H1 (cell line): ENCODE results near the gene DENND1A. TPM values are rescaled to one million over a fixed set of nuclear protein-coding genes. Genes with fewer than 3 reads are reported as not detected.

Source experiments
- CTCF ChIA-PET: fragments of 300-600 bp; sonication (Branson Sonifier 250); formaldehyde crosslinking; loops from one replicate; lab custom pipeline; 2021; ENCODE audit not compliant: partially characterized antibody; lab: Charles Lee
- POLR2A ChIA-PET: fragments of 300-600 bp; sonication (Branson Sonifier 250); formaldehyde crosslinking; loops from one replicate; lab custom pipeline; 2021; ENCODE audit warnings: inconsistent platforms; ENCODE audit not compliant: partially characterized antibody; lab: Charles Lee
- DNase-seq, 2 experiments: peaks; one replicate each; pipeline versions ENCODE4 v3.0.0 to v3.0.0-alpha.2; 2010 to 2022; ENCODE audit warnings: low spot score in 2 of 2, low read depth in 1 of 2, mixed read lengths in 1 of 2
- FAIRE-seq: peaks from 2 replicates; lab custom pipeline; 2011; peaks lifted over from hg19 to GRCh38; lab: Jason Lieb, UNC
- H2AFZ ChIP-seq: 2 replicates; pipeline ENCODE4 v1.8.1; 2012; ENCODE audit warnings: low read length, inconsistent platforms
- H2AK5ac ChIP-seq: 2 replicates; pipeline ENCODE4 v1.6.1; 2013; ENCODE audit warnings: low read depth, low read length
- H2BK120ac ChIP-seq: replicated peaks from 2 replicates; pipeline ENCODE3; 2013; ENCODE audit warnings: low read depth, low read length, inconsistent platforms
- H2BK12ac ChIP-seq: 2 replicates; pipeline ENCODE4 v1.6.1; 2013; ENCODE audit warnings: low read depth, low read length
- H2BK15ac ChIP-seq: 2 replicates; pipeline ENCODE4 v1.6.1; 2013; ENCODE audit warnings: low read length
- H2BK20ac ChIP-seq: 2 replicates; pipeline ENCODE4 v1.6.1; 2013; ENCODE audit warnings: low read length
- H2BK5ac ChIP-seq: 2 replicates; pipeline ENCODE4 v1.6.1; 2013; ENCODE audit warnings: low read depth, low read length
- H3K14ac ChIP-seq: 2 replicates; pipeline ENCODE4 v1.6.1; 2013; ENCODE audit warnings: inconsistent platforms; ENCODE audit not compliant: insufficient read length
- H3K18ac ChIP-seq: 2 replicates; pipeline ENCODE4 v1.6.1; 2013; ENCODE audit warnings: low read length; ENCODE audit errors: extremely low read depth
- H3K23ac ChIP-seq: 2 replicates; pipeline ENCODE4 v1.6.1; 2013; ENCODE audit warnings: inconsistent platforms; ENCODE audit not compliant: insufficient read length
- H3K23me2 ChIP-seq: 2 replicates; pipeline ENCODE4 v1.6.1; 2013; ENCODE audit warnings: low read depth, low read length
- H3K27ac ChIP-seq: 2 replicates; pipeline ENCODE4 v1.6.1; 2011; ENCODE audit warnings: low read depth, low read length, inconsistent platforms
- H3K27me3 ChIP-seq, 4 experiments: replicated peaks in 1 of 4; 1 replicate in 1 of 4; 2 replicates in 3 of 4; pipeline versions ENCODE4 v1.6.1 to v1.8.1; 2011 to 2013; ENCODE audit warnings: low read length in 3 of 4, mild to moderate bottlenecking in 3 of 4, inconsistent platforms in 2 of 4, mixed read lengths in 2 of 4, moderate library complexity in 1 of 4; ENCODE audit not compliant: control insufficient read depth in 3 of 4, insufficient read depth in 3 of 4; ENCODE audit errors: extremely low read depth in 1 of 4
- H3K36me3 ChIP-seq, 4 experiments: 2 replicates each; pipeline versions ENCODE4 v1.6.1 to v1.8.1; 2011 to 2013; ENCODE audit warnings: mild to moderate bottlenecking in 4 of 4, low read length in 3 of 4, moderate library complexity in 2 of 4, control low read depth in 1 of 4, inconsistent platforms in 1 of 4; ENCODE audit not compliant: insufficient read depth in 4 of 4, control insufficient read depth in 2 of 4
- H3K4ac ChIP-seq: replicated peaks from 2 replicates; pipeline ENCODE3; 2013; ENCODE audit warnings: low read length, low read depth, mixed read lengths, inconsistent platforms; ENCODE audit not compliant: insufficient read length
- H3K4me1 ChIP-seq, 4 experiments: replicated peaks in 1 of 4; 1 replicate in 1 of 4; 2 replicates in 3 of 4; pipeline versions ENCODE4 v1.6.1 to v1.8.1; 2011 to 2013; ENCODE audit warnings: low read length in 3 of 4, inconsistent platforms in 2 of 4, mixed read lengths in 1 of 4; ENCODE audit not compliant: insufficient read depth in 4 of 4, control insufficient read depth in 3 of 4
- H3K4me2 ChIP-seq, 2 experiments: 2 replicates each; pipeline versions ENCODE4 v1.6.1 to v1.8.1; 2011 to 2013; ENCODE audit warnings: low read depth in 2 of 2, low read length in 2 of 2, control low read depth in 1 of 2, inconsistent platforms in 1 of 2, mild to moderate bottlenecking in 1 of 2; ENCODE audit not compliant: insufficient read depth in 1 of 2
- H3K4me3 ChIP-seq, 4 experiments: fragments of 200-600, 300-600 bp in 1 of 4; sonication (generic), shearing (Covaris generic), sonication (Bioruptor Twin) in 1 of 4; 2 replicates each; pipeline versions ENCODE4 v1.5.1 to v1.8.1; 2011 to 2016; ENCODE audit warnings: low read length in 4 of 4, low read depth in 3 of 4, control low read depth in 2 of 4, inconsistent platforms in 2 of 4, mild to moderate bottlenecking in 2 of 4, mixed read lengths in 1 of 4, moderate library complexity in 1 of 4; ENCODE audit not compliant: insufficient read depth in 2 of 4; ENCODE audit errors: extremely low read depth in 1 of 4
- H3K56ac ChIP-seq: replicated peaks from 2 replicates; pipeline ENCODE3; 2013; ENCODE audit warnings: low read depth, mild to moderate bottlenecking, mixed read lengths, low read length, inconsistent platforms; ENCODE audit not compliant: insufficient read length
- H3K79me1 ChIP-seq: 2 replicates; pipeline ENCODE4 v1.6.1; 2013; ENCODE audit warnings: low read depth, low read length, control low read depth
- H3K79me2 ChIP-seq, 2 experiments: 2 replicates each; pipeline versions ENCODE4 v1.6.1 to v1.8.1; 2012 to 2013; ENCODE audit warnings: low read length in 2 of 2, mild to moderate bottlenecking in 2 of 2, inconsistent platforms in 1 of 2; ENCODE audit not compliant: insufficient read depth in 2 of 2, control insufficient read depth in 1 of 2
- H3K9ac ChIP-seq, 4 experiments: replicated peaks in 1 of 4; 1 replicate in 1 of 4; 2 replicates in 3 of 4; pipeline versions ENCODE4 v1.6.1 to v1.8.1; 2011 to 2013; ENCODE audit warnings: low read depth in 3 of 4, low read length in 3 of 4, control low read depth in 2 of 4, mild to moderate bottlenecking in 2 of 4, moderate library complexity in 2 of 4, inconsistent platforms in 1 of 4; ENCODE audit errors: extremely low read depth in 1 of 4
- H3K9me3 ChIP-seq, 2 experiments: 2 replicates each; pipeline versions ENCODE4 v1.6.1 to v1.8.1; 2012 to 2013; ENCODE audit warnings: mild to moderate bottlenecking in 2 of 2, moderate library complexity in 2 of 2, control low read depth in 1 of 2, inconsistent platforms in 1 of 2, low read depth in 1 of 2, low read length in 1 of 2, mixed read lengths in 1 of 2; ENCODE audit not compliant: insufficient read depth in 2 of 2
- H4K20me1 ChIP-seq, 2 experiments: replicated peaks in 1 of 2; 2 replicates each; pipeline versions ENCODE3 to v1.8.1; 2011 to 2013; ENCODE audit warnings: inconsistent platforms in 2 of 2, low read length in 2 of 2, mild to moderate bottlenecking in 1 of 2; ENCODE audit not compliant: insufficient read depth in 2 of 2, control insufficient read depth in 1 of 2
- H4K5ac ChIP-seq: 2 replicates; pipeline ENCODE4 v1.6.1; 2013; ENCODE audit warnings: low read length, low read depth, mixed read lengths, inconsistent platforms; ENCODE audit not compliant: insufficient read length
- H4K8ac ChIP-seq: 2 replicates; pipeline ENCODE4 v1.8.0; 2013; ENCODE audit warnings: mild to moderate bottlenecking, moderate library complexity, low read length, inconsistent platforms; ENCODE audit not compliant: insufficient read depth; ENCODE audit errors: extremely low read depth
- H4K91ac ChIP-seq: replicated peaks from 2 replicates; pipeline ENCODE3; 2013; ENCODE audit warnings: low read length, mixed read lengths, inconsistent platforms; ENCODE audit not compliant: insufficient read length
- CREB1 ChIP-seq: IDR thresholded peaks from 2 replicates; pipeline ENCODE4 v1.6.1; 2012; ENCODE audit warnings: inconsistent platforms
- CTBP2 ChIP-seq: IDR thresholded peaks from 2 replicates; pipeline ENCODE4 v1.7.0; 2011; ENCODE audit warnings: borderline replicate concordance, mild to moderate bottlenecking, moderate library complexity, mixed read lengths, low read length; ENCODE audit not compliant: insufficient read depth, insufficient read length
- HDAC6 ChIP-seq: IDR thresholded peaks from one replicate; pipeline ENCODE4 v1.7.1; 2012; ENCODE audit warnings: low read depth, mild to moderate bottlenecking, inconsistent platforms, low read length, moderate library complexity
- JUN ChIP-seq: IDR thresholded peaks from 2 replicates; pipeline ENCODE4 v1.6.1; 2011; ENCODE audit warnings: low read depth, mild to moderate bottlenecking, improper control_type of control experiment, low read length
- POLR2A ChIP-seq, 2 experiments: IDR thresholded peaks; 1 replicate in 1 of 2; 2 replicates in 1 of 2; pipeline ENCODE4 v1.6.1; 2011; ENCODE audit warnings: low read depth in 2 of 2, low read length in 2 of 2, mild to moderate bottlenecking in 2 of 2; ENCODE audit errors: control extremely low read depth in 1 of 2
- SUZ12 ChIP-seq: fragments of 200-600 bp; sonication (generic); IDR thresholded peaks from 2 replicates; pipeline ENCODE4 v1.6.1; 2012; ENCODE audit warnings: mild to moderate bottlenecking, inconsistent platforms, low read length, moderate library complexity, mixed read lengths
- WGBS, 2 experiments: shearing (Covaris generic) in 1 of 2; methylation state at CpG; one replicate each; pipeline versions ENCODE4 v1.1.6 to v1.1.7; 2013 to 2015; ENCODE audit warnings: low lambda C conversion rate in 2 of 2, mixed read lengths in 2 of 2, inconsistent platforms in 1 of 2, low coverage in 1 of 2, missing lambda C conversion rate in 1 of 2; ENCODE audit not compliant: insufficient replicate concordance in 2 of 2, insufficient coverage in 1 of 2, insufficient read length in 1 of 2; ENCODE audit errors: extremely low coverage in 1 of 2, missing lambda C conversion rate in 1 of 2; 5-methylcytosine and 5-hydroxymethylcytosine counted together
- polyA plus RNA-seq, 7 experiments: library from polyadenylated mRNA; depleted of rRNA in 3 of 7; stranded (reverse) in 5 of 7; unstranded in 2 of 7; fragments of >200 nt in 5 of 7; fragments of 200-250 nt in 2 of 7; gene quantifications; 1 replicate in 5 of 7; 2 replicates in 1 of 7; 4 replicates in 1 of 7; pipeline versions ENCODE4 v1.2.1 to v1.2.3, GENCODE V29; 2011 to 2013; ENCODE audit warnings: missing spikeins in 2 of 7, mixed read lengths in 2 of 7
- total RNA-seq: library from RNA; stranded (reverse); fragmentation: NEBNext Ultra II Directional; extraction: Animal tissue kit (Norgen Biotek cat#: 25700); gene quantifications from 2 replicates; pipeline ENCODE4 v1.2.1, GENCODE V29; 2021

DENND1A gene
- total and polyA plus RNA-seq, 2 of the 8 experiments (the other 6 are each of a cell fraction or from before 2014, with no cell fraction given), result 24.1 to 26.4 TPM

DNA sequence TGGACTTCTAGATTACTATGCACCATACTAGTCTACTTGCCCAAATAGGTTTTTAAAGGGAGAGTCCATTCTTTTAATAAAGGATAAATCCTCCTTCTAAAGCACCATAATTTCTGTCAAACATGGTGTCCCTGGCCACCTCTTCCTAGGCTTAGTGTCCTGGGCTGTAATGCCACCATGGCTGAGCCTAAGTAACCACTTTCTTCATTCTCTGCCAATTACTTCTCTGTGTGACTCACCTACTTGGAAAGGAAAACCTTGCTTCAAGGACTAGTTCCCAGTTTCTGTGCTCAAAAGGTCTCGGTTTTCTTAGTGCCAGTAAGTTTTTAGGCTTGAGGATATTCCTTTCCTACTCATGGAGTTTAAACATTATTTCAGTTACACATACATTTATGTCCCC, 273.4 kb downstream of the DENND1A start:
- Histone ChIP-seq H3K23me2 (no peaks in the 10 kb centered on the region), H3K56ac (no peak overlapping the region), H3K79me2 (no peaks in the 10 kb centered on the region), H3K79me1 (no peaks in the 10 kb centered on the region), H3K23ac (no peak overlapping the region), H2AFZ (no peak overlapping the region), H3K18ac (no peak overlapping the region), H4K8ac (no peak overlapping the region), H3K36me3 (no peaks in the 10 kb centered on the region), H2BK120ac (no peak overlapping the region), H4K91ac (no peak overlapping the region), H4K20me1 (no peaks in the 10 kb centered on the region), H3K9ac (no peak overlapping the region), H4K5ac (no peak overlapping the region), H2BK20ac (no peak overlapping the region), H2BK15ac (no peak overlapping the region), H3K27ac (no peak overlapping the region), H3K9me3 (no peaks in the 10 kb centered on the region), H3K4me3 (no peak overlapping the region), H2BK12ac (no peak overlapping the region), H3K4me1 (peaks cover 0 to 6% (median 2%) of the 10 kb centered on the region in 4 experiments; a peak in 2 of 7 replicates), H2AK5ac (no peak overlapping the region), H3K4me2 (no peak overlapping the region), H3K4ac (no peak overlapping the region), H3K14ac (no peak overlapping the region), H3K27me3 (no peaks in the 10 kb centered on the region; a peak in 1 of 7 replicates), H2BK5ac (no peak overlapping the region)
- WGBS, 2 experiments, result 79% methylated on average over 1 of the region's 1 CpG; no CpG with 5 or more reads in 1 of the 2 experiments
- FAIRE-seq (no peak), DNase-seq (no peak)
- ChIA-PET POLR2A (no interaction called here), CTCF (no interaction called here)
- no peak for TF ChIP-seq CREB1
- no peak for TF ChIP-seq CTBP2
- no peak for TF ChIP-seq JUN
- TF ChIP-seq POLR2A (IDR thresholded peaks at IDR 0.05; ENCODE audit: control extremely low read depth in 1 of 2, low read depth in 2 of 2, low read length in 2 of 2), result no peak
- TF ChIP-seq SUZ12, result no peak
- no peak for TF ChIP-seq HDAC6
